Erythroblast (primary cell): ENCODE measurements around the gene TRAPPC6A.

ENCODE experiments used
- GATA1 ChIP-seq: IDR thresholded peaks from 2 replicates; pipeline ENCODE4 v1.6.1; 2011; ENCODE audit warnings: low read depth, mild to moderate bottlenecking, control low read depth, low read length, moderate library complexity
- POLR2A ChIP-seq: IDR thresholded peaks from 2 replicates; pipeline ENCODE4 v1.6.1; 2011; ENCODE audit warnings: mild to moderate bottlenecking, low read length

- TF ChIP-seq POLR2A (no peak), GATA1 (no peak)
Measured at GRCh38 chr19:45205810-45206209, 27.8 kb upstream of the TRAPPC6A start.
